IPS DF 6.9 (cell line): Measurements from ENCODE around the gene COQ3.

Source experiments
- DNase-seq: peaks from one replicate; pipeline ENCODE4 v3.0.0-alpha.2; 2013; ENCODE audit warnings: low read depth, low spot score
- H3K27ac ChIP-seq: one replicate; pipeline ENCODE4 v1.5.1; 2013; ENCODE audit warnings: low read length, control low read depth
- H3K27me3 ChIP-seq: 2 replicates; pipeline ENCODE4 v1.6.1; 2013; ENCODE audit warnings: mild to moderate bottlenecking, low read length; ENCODE audit not compliant: control insufficient read depth, insufficient read depth
- H3K36me3 ChIP-seq: 2 replicates; pipeline ENCODE4 v1.6.1; 2013; ENCODE audit warnings: low read length; ENCODE audit not compliant: control insufficient read depth, insufficient read depth
- H3K4me1 ChIP-seq: 2 replicates; pipeline ENCODE4 v1.6.1; 2013; ENCODE audit warnings: low read length; ENCODE audit not compliant: control insufficient read depth, insufficient read depth
- H3K4me3 ChIP-seq: 2 replicates; pipeline ENCODE4 v1.5.1; 2013; ENCODE audit warnings: mild to moderate bottlenecking, low read length
- H3K9me3 ChIP-seq: 2 replicates; pipeline ENCODE4 v1.6.1; 2013; ENCODE audit warnings: low read length, inconsistent platforms; ENCODE audit not compliant: control insufficient read depth, insufficient read depth
- WGBS: extraction: QIAGEN DNeasy Blood & Tissue Kit; methylation state at CpG from one replicate; pipeline ENCODE4 v1.1.7; 2013; ENCODE audit warnings: mixed read lengths, missing lambda C conversion rate; ENCODE audit not compliant: insufficient read length, insufficient coverage; 5-methylcytosine and 5-hydroxymethylcytosine counted together

Gene COQ3

GRCh38 chr6:99422912-99423311 lies 28.9 kb upstream of the COQ3 start:
- no peak for DNase-seq
- H3K36me3 ChIP-seq: no peaks in the 10 kb centered on the region
- no peak overlapping the region for H3K27ac ChIP-seq
- no peaks in the 10 kb centered on the region for H3K4me1 ChIP-seq
- no peaks in the 10 kb centered on the region for H3K27me3 ChIP-seq
- WGBS: no CpG with 5 or more reads among the region's 6 CpGs
- H3K4me3 ChIP-seq: no peak overlapping the region
- H3K9me3 ChIP-seq: no peaks in the 10 kb centered on the region

- H3K4me3 ChIP-seq: no peak overlapping the region
- no peaks in the 10 kb centered on the region for H3K9me3 ChIP-seq
- H3K27me3 ChIP-seq: no peaks in the 10 kb centered on the region
- H3K4me1 ChIP-seq: no peaks in the 10 kb centered on the region
- no CpG with 5 or more reads among the region's 9 CpGs for WGBS
- H3K27ac ChIP-seq: no peak overlapping the region
- H3K36me3 ChIP-seq: peaks cover 5% of the 10 kb centered on the region; the same call in 1 of the 2 replicates
- no peak for DNase-seq
Measured at GRCh38 chr6:99416892-99417767, 23.1 kb upstream of the COQ3 start.

DNA sequence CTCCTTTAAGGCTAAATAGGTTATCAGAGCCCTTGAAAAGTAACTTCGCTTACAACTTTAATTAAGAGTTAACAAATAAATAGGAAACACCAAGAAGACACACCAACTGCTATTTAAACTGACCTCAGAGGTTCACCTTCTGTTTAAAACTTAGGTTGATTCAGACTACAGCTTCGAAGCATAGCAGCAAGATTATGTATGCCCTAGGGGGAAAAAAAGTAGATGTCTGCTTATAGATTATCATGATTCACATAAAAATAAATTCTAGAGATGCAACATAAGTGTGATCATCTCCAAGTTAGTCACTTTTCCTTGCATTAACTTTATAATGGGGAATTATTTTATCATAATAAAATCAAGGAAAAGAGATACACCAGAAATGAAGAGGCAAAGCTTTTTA lies 22.2 kb upstream of the COQ3 start:
- H3K4me3 ChIP-seq: no peak overlapping the region
- H3K9me3 ChIP-seq: no peaks in the 10 kb centered on the region
- H3K4me1 ChIP-seq: no peaks in the 10 kb centered on the region
- WGBS: no CpG with 5 or more reads among the region's 2 CpGs
- no peak overlapping the region for H3K27ac ChIP-seq
- peaks cover 8% of the 10 kb centered on the region; the same call in 1 of the 2 replicates for H3K36me3 ChIP-seq
- no peaks in the 10 kb centered on the region for H3K27me3 ChIP-seq
- no peak for DNase-seq

GRCh38 chr6:99415446-99415845 lies 21.5 kb upstream of the COQ3 start:
- H3K27me3 ChIP-seq: no peaks in the 10 kb centered on the region
- H3K9me3 ChIP-seq: no peaks in the 10 kb centered on the region
- no peak overlapping the region for H3K4me3 ChIP-seq
- no peak for DNase-seq
- peaks cover 10% of the 10 kb centered on the region; the same call in 1 of the 2 replicates for H3K36me3 ChIP-seq
- no peaks in the 10 kb centered on the region for H3K4me1 ChIP-seq
- no peak overlapping the region for H3K27ac ChIP-seq

GRCh38 chr6:99412065-99412464 lies 18.1 kb upstream of the COQ3 start:
- H3K9me3 ChIP-seq: no peaks in the 10 kb centered on the region
- H3K27ac ChIP-seq: no peak overlapping the region
- no peaks in the 10 kb centered on the region for H3K27me3 ChIP-seq
- H3K4me1 ChIP-seq: no peaks in the 10 kb centered on the region
- no CpG with 5 or more reads among the region's 1 CpG for WGBS
- peaks cover 17% of the 10 kb centered on the region; the same call in 1 of the 2 replicates for H3K36me3 ChIP-seq
- no peak for DNase-seq
- H3K4me3 ChIP-seq: no peak overlapping the region

GRCh38 chr6:99409672-99410071 lies 15.7 kb upstream of the COQ3 start:
- Histone ChIP-seq H3K4me3 (no peak overlapping the region), H3K27me3 (no peaks in the 10 kb centered on the region), H3K27ac (no peak overlapping the region), H3K9me3 (no peaks in the 10 kb centered on the region), H3K4me1 (no peaks in the 10 kb centered on the region), H3K36me3 (peaks cover 20% of the 10 kb centered on the region; the same call in 1 of the 2 replicates)
- DNase-seq: no peak

GRCh38 chr6:99407076-99407475 lies 13.1 kb upstream of the COQ3 start:
- no CpG with 5 or more reads among the region's 7 CpGs for WGBS
- H3K36me3 ChIP-seq: peaks cover 16% of the 10 kb centered on the region; the same call in 1 of the 2 replicates
- no peak for DNase-seq

GRCh38 chr6:99402448-99402847 lies 8.5 kb upstream of the COQ3 start:
- H3K36me3 ChIP-seq: peaks cover 5% of the 10 kb centered on the region; the same call in 1 of the 2 replicates
- no peaks in the 10 kb centered on the region for H3K27me3 ChIP-seq
- no peak overlapping the region for H3K27ac ChIP-seq
- H3K4me1 ChIP-seq: no peaks in the 10 kb centered on the region
- DNase-seq: no peak
- no CpG with 5 or more reads among the region's 5 CpGs for WGBS
- H3K9me3 ChIP-seq: no peaks in the 10 kb centered on the region
- no peak overlapping the region for H3K4me3 ChIP-seq

More at GRCh38 chr6:99407076-99407475, 13.1 kb upstream of the COQ3 start:
- Histone ChIP-seq H3K27ac (no peak overlapping the region), H3K4me1 (no peaks in the 10 kb centered on the region), H3K9me3 (no peaks in the 10 kb centered on the region), H3K4me3 (no peak overlapping the region), H3K27me3 (no peaks in the 10 kb centered on the region)

GRCh38 chr6:99397287-99397686 lies 3.3 kb upstream of the COQ3 start:
- Histone ChIP-seq H3K27ac (no peak overlapping the region), H3K4me3 (no peak overlapping the region), H3K27me3 (no peaks in the 10 kb centered on the region), H3K9me3 (no peaks in the 10 kb centered on the region), H3K36me3 (no peaks in the 10 kb centered on the region; the same call in 1 of the 2 replicates), H3K4me1 (no peaks in the 10 kb centered on the region)
- no CpG with 5 or more reads among the region's 1 CpG for WGBS
- no peak for DNase-seq

- Histone ChIP-seq H3K27ac (no peak overlapping the region), H3K4me3 (peak overlapping the region; percentile 83; the same call in 1 of the 2 replicates), H3K9me3 (no peaks in the 10 kb centered on the region), H3K4me1 (no peaks in the 10 kb centered on the region), H3K27me3 (no peaks in the 10 kb centered on the region), H3K36me3 (no peaks in the 10 kb centered on the region)
- WGBS: no CpG with 5 or more reads among the region's 2 CpGs
- no peak for DNase-seq
Measured at GRCh38 chr6:99393366-99393697, 663 bp downstream of the COQ3 start.

GRCh38 chr6:99390896-99391295 lies 3.1 kb downstream of the COQ3 start:
- no peaks in the 10 kb centered on the region for H3K9me3 ChIP-seq
- H3K4me1 ChIP-seq: no peaks in the 10 kb centered on the region
- H3K36me3 ChIP-seq: no peaks in the 10 kb centered on the region
- no peak overlapping the region for H3K27ac ChIP-seq
- WGBS: no CpG with 5 or more reads among the region's 3 CpGs
- no peak overlapping the region for H3K4me3 ChIP-seq
- no peaks in the 10 kb centered on the region for H3K27me3 ChIP-seq
- no peak for DNase-seq
